Osteocyte (in vitro differentiated cells): ENCODE data around the gene HLA-DPA1. TPM values are rescaled to one million over a fixed set of nuclear protein-coding genes. Genes with fewer than 3 reads are reported as not detected.

Experiments
- DNase-seq: peaks from one replicate; pipeline ENCODE4 v3.0.0; 2021; ENCODE audit warnings: mixed read lengths; ENCODE audit not compliant: unreplicated experiment; ENCODE audit errors: extremely low spot score
- H3K27ac Mint-ChIP-seq: one replicate; pipeline ENCODE4 v1.8.0; 2021; ENCODE audit warnings: mild to moderate bottlenecking, mixed read lengths; ENCODE audit not compliant: unreplicated experiment
- H3K27me3 Mint-ChIP-seq: one replicate; pipeline ENCODE4 v1.8.0; 2021; ENCODE audit warnings: mixed read lengths; ENCODE audit not compliant: unreplicated experiment
- H3K36me3 Mint-ChIP-seq: one replicate; pipeline ENCODE4 v1.8.0; 2021; ENCODE audit warnings: mixed read lengths; ENCODE audit not compliant: unreplicated experiment
- H3K4me1 Mint-ChIP-seq: one replicate; pipeline ENCODE4 v1.8.0; 2021; ENCODE audit warnings: mixed read lengths; ENCODE audit not compliant: unreplicated experiment
- H3K4me3 Mint-ChIP-seq: one replicate; pipeline ENCODE4 v1.8.0; 2021; ENCODE audit warnings: mild to moderate bottlenecking, moderate library complexity, mixed read lengths; ENCODE audit not compliant: unreplicated experiment
- H3K9me3 Mint-ChIP-seq: one replicate; pipeline ENCODE4 v1.8.0; 2021; ENCODE audit warnings: mixed read lengths; ENCODE audit not compliant: unreplicated experiment
- CTCF ChIP-seq: fragments of 200-600 bp; sonication (generic); IDR thresholded peaks from 2 replicates; pipeline ENCODE4 v1.5.0; 2021; ENCODE audit warnings: antibody characterized with exemption, mild to moderate bottlenecking, moderate library complexity
- total RNA-seq: library from RNA; stranded (reverse); gene quantifications from 2 replicates; pipeline ENCODE4 v1.2.1, GENCODE V29; 2021

HLA-DPA1 gene
- total RNA-seq, 1 donor from 2014 or later = 2.0 TPM

DNA sequence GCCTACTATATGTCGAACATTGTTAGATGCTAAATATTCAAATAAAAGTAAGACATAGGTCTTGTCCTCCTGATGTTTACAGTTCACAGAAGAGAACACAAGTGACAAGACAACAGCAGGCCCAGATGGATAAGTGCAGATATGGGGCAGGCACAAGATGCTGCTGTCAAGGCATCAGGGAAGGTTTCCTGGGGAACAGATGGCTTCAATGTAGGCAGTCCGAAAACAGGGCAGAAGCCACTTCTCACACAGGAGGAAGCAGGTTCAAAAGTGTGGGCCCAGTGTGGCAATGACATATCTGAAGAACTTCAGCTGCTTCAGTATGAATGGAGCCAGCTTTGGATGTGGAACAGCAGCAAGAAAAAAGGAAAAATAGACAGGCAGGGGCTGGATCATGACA lies 34.9 kb upstream of the HLA-DPA1 start:
- H3K4me3 Mint-ChIP-seq = no peak overlapping the region
- no peaks in the 10 kb centered on the region for H3K36me3 Mint-ChIP-seq
- H3K4me1 Mint-ChIP-seq = no peaks in the 10 kb centered on the region
- no peaks in the 10 kb centered on the region for H3K9me3 Mint-ChIP-seq
- no peak for DNase-seq
- TF ChIP-seq CTCF = no peak
- H3K27me3 Mint-ChIP-seq = peaks cover 86% of the 10 kb centered on the region
- H3K27ac Mint-ChIP-seq = no peak overlapping the region

GRCh38 chr6:33107641-33108040 lies 34.2 kb upstream of the HLA-DPA1 start:
- no peak for DNase-seq
- no peaks in the 10 kb centered on the region for H3K36me3 Mint-ChIP-seq
- no peak for TF ChIP-seq CTCF
- H3K9me3 Mint-ChIP-seq = no peaks in the 10 kb centered on the region
- H3K4me1 Mint-ChIP-seq = no peaks in the 10 kb centered on the region
- no peak overlapping the region for H3K4me3 Mint-ChIP-seq
- no peak overlapping the region for H3K27ac Mint-ChIP-seq
- peaks cover 80% of the 10 kb centered on the region for H3K27me3 Mint-ChIP-seq

DNA sequence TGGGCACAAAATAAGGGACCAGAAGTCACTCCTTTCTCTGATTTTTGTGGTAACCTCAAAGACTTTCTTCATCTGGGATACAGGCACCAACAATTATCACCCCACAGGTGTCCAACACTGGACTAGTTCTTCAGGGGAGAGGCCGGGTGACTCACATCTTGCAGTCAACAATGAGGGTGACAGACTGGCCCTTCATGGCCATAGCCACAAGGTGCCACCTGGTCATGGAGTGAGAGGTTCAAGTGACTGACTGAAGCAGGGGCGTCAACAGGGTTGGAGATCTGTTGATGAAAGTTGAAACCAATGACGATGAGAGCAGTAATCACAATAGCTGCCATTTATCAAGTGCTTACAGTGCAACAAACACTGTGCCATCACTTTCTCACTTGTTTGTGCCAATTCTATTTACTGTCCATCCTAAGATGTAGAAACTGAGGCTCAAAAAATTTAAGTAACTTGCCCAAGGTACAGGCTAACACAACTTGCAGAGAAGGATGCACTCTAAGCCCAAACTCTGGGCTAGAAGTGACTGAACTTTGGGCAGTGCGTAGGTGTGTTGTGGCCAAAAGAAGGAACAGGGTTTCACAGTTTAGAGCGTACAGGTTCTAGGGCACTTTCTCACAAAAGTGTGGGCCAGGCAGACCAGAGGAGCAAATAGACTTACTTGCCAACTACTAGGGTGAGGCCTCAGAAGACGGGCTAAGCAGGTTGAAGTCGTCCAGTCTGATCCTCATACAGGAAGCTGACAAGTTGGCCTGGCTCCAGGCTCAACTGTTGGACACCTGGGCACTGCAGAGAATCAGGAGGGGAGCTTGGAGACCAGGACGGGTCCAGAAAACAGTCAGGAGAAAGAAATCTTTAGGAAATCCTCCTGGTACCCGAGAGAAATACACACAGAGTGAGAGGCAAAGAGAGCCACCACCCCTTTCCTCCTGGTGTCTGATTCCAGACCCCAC lies 32.7 kb upstream of the HLA-DPA1 start:
- Mint-ChIP-seq H3K9me3 (peaks cover 12% of the 10 kb centered on the region), H3K27ac (no peak overlapping the region), H3K4me1 (no peaks in the 10 kb centered on the region), H3K27me3 (peaks cover 76% of the 10 kb centered on the region), H3K4me3 (no peak overlapping the region), H3K36me3 (no peaks in the 10 kb centered on the region)
- TF ChIP-seq CTCF = no peak
- DNase-seq = no peak

GRCh38 chr6:33105386-33105785 lies 31.9 kb upstream of the HLA-DPA1 start:
- no peaks in the 10 kb centered on the region for H3K36me3 Mint-ChIP-seq
- no peak overlapping the region for H3K27ac Mint-ChIP-seq
- no peaks in the 10 kb centered on the region for H3K4me1 Mint-ChIP-seq
- DNase-seq = no peak
- H3K9me3 Mint-ChIP-seq = peaks cover 18% of the 10 kb centered on the region
- H3K27me3 Mint-ChIP-seq = peaks cover 69% of the 10 kb centered on the region
- H3K4me3 Mint-ChIP-seq = no peak overlapping the region
- TF ChIP-seq CTCF = no peak

- no peaks in the 10 kb centered on the region for H3K36me3 Mint-ChIP-seq
- H3K4me3 Mint-ChIP-seq = no peak overlapping the region
- H3K27me3 Mint-ChIP-seq = peaks cover 65% of the 10 kb centered on the region
- TF ChIP-seq CTCF = no peak
- no peaks in the 10 kb centered on the region for H3K4me1 Mint-ChIP-seq
- no peak for DNase-seq
- peaks cover 18% of the 10 kb centered on the region for H3K9me3 Mint-ChIP-seq
- H3K27ac Mint-ChIP-seq = no peak overlapping the region
Measured at GRCh38 chr6:33104887-33105286, 31.4 kb upstream of the HLA-DPA1 start.
